Myocyte (in vitro differentiated cells): ENCODE data around the gene ST14. TPM values are rescaled to one million over a fixed set of nuclear protein-coding genes. Genes with fewer than 3 reads are reported as not detected.
"Not testable (repeated sequence)": the region's sequence is repeated elsewhere in the genome, so short reads cannot be mapped to it uniquely, and the experiment has no call there.

ENCODE experiments used
- DNase-seq: peaks from one replicate; pipeline ENCODE4 v3.0.0-alpha.2; 2012; ENCODE audit warnings: low read depth
- total RNA-seq: library from RNA; depleted of rRNA; stranded (reverse); fragments of >200 nt; gene quantifications from 2 replicates; pipeline ENCODE4 v1.2.3, GENCODE V29; 2014

The ST14 gene
- total RNA-seq, 1 donor from 2014 or later, result not detected

DNA sequence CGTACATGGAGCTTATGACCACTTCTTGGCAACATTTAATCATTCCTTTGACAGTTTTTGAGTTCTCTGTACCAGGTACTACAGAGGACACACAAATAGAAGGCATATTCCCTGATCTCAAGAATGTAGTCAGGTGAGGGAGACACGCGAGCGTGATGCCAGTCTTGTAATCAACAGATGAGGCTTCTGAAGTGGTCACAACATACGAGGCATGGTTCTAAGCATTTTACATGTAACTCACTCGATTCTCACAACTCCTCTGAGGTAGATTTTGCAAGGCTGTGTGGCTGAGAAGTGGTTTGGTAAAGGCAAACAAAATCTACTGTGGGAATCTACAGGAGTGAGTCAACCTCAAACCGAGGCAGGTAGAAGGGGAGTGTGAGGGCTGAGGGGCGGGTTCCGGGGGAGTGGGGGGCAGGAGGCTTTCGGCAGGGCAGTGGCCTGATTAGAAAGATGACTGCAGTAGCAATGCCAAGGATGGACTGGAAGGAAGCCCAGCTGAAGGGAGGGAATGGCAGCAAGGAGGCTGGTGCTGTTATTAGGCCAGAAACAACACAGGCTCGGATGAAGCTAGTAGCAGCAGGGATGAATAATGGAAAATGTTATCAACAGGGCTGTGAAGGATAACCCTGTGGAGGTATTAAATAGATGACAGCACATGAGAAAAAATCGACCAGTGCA lies 63.8 kb downstream of the ST14 start:
- no peak for DNase-seq

GRCh38 chr11:130227373-130227772 lies 67.8 kb downstream of the ST14 start:
- no peak for DNase-seq

DNA sequence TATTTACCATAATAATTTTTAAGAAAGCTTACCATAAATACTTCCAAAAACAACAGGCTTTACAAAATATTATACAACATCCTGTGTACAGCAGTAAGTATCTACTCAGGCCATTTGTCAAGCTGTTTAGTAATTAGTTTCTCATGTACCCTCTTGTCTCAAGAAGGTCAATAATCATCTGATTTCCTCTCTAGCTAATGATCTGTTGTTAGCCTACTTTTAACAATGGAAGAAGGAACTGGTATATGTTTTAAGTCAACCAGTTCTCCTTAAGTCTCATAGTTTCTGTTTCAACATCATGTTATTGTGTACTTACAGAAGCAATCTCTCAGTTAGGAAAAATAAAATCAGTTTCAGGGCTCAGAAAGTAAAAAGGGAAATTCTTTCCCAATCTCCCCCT lies 73.9 kb downstream of the ST14 start:
- DNase-seq, result not testable (repeated sequence)

DNA sequence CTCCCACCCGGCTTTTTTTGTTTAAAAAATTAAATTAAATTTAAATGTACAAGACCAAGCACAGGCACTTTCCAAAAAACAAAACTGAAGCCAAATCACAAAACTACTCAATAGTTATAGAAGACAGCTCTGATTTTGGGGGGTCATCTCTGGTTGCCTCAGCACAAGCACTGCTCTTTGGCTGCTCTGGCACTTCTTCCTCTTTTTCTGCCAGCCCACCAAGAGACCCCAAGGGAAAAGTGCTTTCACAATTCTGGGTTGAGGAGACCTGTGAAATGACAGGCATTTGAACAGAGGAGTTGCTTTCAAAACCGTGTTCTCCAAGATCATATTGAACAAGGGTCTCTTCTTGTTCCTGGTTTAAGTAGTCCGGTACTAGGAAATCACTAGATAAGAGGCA lies 74.3 kb downstream of the ST14 start:
- DNase-seq, result not testable (repeated sequence)

DNA sequence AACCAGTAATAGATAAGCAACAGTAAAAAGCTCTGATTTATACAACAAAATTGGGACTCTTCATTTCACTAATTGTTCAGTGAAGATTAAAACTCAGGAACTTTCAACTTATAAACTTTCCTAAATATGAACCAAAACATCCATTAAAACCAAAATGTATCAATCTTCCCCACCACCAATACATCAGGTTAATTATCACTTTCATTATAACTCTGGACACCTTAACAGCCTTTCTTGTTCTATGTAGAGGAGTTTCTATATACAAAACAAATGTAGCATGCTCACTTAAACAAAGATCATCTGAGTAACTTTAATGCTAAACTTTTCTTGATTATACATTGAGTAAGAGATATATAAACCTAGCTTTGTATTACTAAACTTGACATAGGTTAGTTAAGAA lies 74.7 kb downstream of the ST14 start:
- no peak for DNase-seq

GRCh38 chr11:130237282-130238006 lies 77.9 kb downstream of the ST14 start:
- DNase-seq, result no peak

- no peak for DNase-seq
Observed at GRCh38 chr11:130241713-130242112, 82.1 kb downstream of the ST14 start.

DNA sequence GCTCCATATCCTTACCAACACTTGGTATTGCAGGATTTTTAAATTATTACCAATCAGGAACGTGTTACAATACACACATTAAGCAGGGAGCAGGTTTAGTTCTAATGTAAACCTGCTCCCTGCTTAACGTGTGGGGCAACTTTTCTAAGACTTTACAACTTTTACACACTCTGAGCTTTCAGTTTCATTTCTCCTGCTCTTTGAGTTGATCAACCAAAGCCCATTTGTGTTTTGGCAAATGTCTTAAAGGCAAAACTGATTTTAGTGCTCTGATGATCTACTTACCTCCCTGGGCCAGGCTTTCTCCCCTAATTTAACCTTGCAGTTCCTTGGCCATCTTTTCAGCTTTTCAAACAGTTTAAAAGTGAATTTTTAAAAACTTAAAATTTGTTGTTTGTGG lies 84.2 kb downstream of the ST14 start:
- DNase-seq, result no peak

DNA sequence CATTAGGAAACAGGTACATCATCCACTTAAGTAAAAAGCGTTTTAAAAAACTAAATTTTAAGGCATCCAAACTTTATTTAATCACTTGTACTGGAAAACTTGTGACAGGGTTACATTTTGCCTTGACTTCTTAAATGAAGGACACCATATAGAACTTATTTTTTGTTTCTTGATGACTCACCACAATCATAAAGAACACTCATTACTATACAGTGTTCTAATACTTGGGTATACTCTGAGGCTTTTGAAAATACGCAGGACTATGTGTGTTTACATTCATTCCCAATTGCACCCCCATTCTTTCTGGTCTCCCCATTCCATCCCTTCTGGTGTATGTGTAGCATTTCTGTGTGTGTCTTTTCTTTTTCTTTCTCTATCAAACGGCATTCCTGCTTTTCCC lies 85.3 kb downstream of the ST14 start:
- DNase-seq, result no peak

DNA sequence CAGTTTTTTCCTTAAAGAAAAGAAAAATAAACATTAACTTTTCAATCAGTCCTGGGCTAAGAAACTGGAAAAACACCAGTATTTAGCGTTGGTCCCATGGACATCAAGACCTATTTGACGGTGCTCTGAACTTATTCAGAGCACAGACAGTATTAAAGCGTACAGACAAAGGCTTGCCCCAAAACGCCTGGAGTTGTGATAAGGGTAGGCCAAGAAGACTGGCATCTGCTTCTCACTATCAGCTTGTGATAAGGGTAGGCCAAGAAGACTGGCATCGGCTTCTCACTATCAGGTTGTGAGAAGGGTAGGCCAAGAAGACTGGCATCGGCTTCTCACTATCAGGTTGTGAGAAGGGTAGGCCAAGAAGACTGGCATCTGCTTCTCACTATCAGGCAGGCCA lies 85.8 kb downstream of the ST14 start:
- not testable (repeated sequence) for DNase-seq

- DNase-seq, result no peak
Observed at GRCh38 chr11:130246270-130246669, 86.7 kb downstream of the ST14 start.

DNA sequence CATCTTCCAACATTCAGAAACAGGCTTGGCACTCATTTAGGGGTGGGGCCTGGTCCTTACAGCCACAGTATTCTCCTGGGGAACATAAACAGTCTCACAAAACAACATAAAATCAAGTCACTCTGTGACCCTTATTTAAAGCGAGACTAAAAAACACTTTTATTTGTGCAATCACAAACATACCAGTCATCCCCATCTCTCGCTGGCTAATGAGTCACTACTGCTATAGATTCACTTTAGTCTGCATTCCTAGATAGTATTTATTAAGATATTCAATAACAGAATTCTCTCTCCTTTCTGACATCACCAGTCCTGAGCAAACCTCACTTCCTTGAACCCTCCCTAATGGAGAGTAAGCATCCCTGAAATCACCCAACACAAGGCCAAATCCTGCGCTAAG lies 87.2 kb downstream of the ST14 start:
- no peak for DNase-seq

DNA sequence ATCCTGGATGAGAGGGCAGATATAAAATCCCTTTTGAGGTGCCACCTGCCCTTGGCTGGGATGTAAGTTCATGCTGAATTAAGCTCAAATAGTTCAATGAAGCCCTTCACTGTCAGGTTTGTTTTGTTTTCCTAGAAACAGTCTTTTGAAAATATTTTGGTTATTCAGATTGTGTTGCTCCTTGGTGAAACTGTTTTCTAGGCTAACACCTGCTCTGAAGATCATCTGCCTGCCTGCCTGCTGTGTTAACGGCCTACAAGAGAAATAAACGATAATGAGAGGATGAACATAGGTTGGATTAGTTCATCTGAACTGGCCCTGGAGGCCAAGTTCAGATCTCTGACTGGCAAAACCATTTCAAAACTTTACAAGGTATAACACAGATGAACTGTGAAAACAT lies 87.7 kb downstream of the ST14 start:
- DNase-seq, result no peak

DNA sequence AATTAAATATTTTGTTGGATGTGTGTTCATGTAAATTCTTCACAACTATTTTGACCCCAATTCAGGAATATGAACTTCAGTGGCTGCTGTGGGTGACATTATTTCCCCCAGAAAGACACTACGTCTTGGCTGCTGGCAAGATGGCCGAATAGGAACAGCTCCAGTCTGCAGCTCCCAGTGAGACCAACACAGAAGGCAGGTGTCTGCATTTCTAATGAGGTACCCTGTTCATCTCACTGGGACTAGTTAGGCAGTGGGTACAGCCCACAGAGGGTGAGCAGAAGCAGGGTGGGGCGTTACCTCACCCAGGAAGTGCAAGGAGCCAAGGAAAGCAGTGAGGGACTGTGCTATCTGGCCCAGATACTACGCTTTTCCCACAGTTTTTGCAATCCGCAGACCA lies 89.8 kb downstream of the ST14 start:
- DNase-seq, result no peak

- DNase-seq, result not testable (repeated sequence)
Observed at GRCh38 chr11:130249929-130250328, 90.3 kb downstream of the ST14 start.

- not testable (repeated sequence) for DNase-seq
Observed at GRCh38 chr11:130251763-130252162, 92.2 kb downstream of the ST14 start.

Other genes starting within 250 kb of the ST14 start
- gene PRDM10, start 156.9 kb upstream of the ST14 start, total RNA-seq, result 7.0 and 8.1 TPM in 2 replicates
- gene APLP2, start 89.9 kb upstream of the ST14 start, total RNA-seq, result 120 and 177 TPM in 2 replicates
- gene ZBTB44, start 155.1 kb downstream of the ST14 start, total RNA-seq, result 20.5 and 28.3 TPM in 2 replicates